ENCODE data around the gene TSHZ1.
"Not testable (repeated sequence)": the region's sequence is repeated elsewhere in the genome, so short reads cannot be mapped to it uniquely, and the experiment has no call there.

The TSHZ1 gene

DNA sequence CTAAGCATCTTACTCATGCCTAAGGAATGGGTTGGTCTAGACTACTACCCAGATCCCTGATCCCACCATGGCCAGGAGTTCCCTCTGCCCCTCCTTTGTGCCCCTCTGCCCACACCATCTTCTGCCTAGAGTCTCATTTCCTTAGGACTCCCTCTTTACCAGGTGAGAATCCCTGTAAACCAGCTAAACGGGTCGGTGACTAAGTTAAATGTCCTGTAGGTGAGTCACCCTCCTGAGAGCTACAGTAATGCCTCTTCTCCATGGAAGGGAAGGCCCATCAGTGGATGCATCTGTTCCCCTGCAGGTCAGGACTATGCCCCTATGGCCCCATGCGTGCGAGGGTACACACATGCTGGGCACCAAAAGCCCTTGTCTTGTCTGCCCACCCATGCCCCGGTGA lies 27.1 kb upstream of the TSHZ1 start:
- DNase-seq = no peak

GRCh38 chr18:75183973-75184493 lies 26.6 kb upstream of the TSHZ1 start:
- DNase-seq = no peak

GRCh38 chr18:75185460-75185859 lies 25.1 kb upstream of the TSHZ1 start:
- no peak for DNase-seq

DNA sequence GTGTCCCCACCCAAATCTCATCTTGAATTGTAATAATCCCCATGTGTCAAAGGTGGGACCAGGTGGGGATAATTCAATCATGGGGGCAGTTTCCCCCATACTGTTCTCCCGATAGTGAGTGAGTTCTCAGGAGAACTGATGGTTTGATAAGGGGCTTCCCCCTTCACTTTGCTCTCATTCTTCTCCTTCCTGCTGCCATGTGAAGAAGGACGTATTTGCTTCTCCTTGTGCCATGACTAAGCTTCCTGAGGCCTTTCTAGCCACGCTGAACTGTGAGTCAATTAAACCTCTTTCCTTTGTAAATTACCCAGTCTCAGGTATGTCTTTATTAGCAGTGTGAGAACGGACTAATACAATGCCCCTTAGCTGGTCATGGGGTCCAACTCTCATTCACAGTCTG lies 22.9 kb upstream of the TSHZ1 start:
- not testable (repeated sequence) for DNase-seq

- no peak for DNase-seq
Observed at GRCh38 chr18:75189696-75190095, 20.9 kb upstream of the TSHZ1 start.

DNA sequence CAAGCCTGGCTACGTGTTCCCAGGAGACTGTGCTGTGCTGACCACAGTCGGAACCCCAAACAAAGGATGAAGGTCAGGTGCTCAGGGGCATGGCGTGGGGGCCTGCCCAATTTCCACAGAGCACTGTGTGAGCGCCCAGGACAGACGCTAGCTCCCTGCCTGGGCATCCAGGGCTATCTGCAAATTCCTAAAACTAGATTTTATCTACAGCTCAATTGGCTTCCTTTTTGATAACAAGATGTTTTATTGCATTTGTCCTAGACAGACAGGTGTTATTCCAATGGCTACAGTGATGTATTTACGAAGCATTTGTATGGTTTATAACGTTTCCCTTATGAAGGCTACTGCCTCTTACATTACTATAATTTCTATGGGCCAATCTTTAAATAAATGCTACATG lies 17.7 kb upstream of the TSHZ1 start:
- DNase-seq = no peak

DNA sequence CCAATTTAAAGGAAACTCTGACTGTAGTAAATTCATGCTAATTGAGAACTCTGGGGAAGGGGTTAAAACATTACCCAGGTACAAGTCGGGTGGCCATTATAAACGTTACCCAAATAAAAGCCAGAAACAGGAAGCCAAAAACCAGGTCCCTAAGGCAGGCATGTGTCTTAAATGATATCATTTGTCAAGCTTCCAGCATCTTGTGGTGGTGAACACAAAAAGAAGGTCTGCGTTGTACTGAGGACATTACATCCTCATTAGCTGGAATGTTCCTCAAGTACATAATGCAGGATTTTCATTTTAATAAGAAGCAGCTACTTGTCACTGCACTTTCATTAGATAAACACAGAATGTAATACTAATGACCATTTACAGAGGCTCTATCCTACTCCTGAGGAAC lies 12.6 kb upstream of the TSHZ1 start:
- DNase-seq = no peak

- DNase-seq = no peak
Observed at GRCh38 chr18:75199327-75199726, 11.3 kb upstream of the TSHZ1 start.

GRCh38 chr18:75200071-75200470 lies 10.5 kb upstream of the TSHZ1 start:
- DNase-seq = no peak

- DNase-seq = no peak
Observed at GRCh38 chr18:75200605-75201280, 9.9 kb upstream of the TSHZ1 start.

- no peak for DNase-seq
Observed at GRCh38 chr18:75201282-75202270, 9.0 kb upstream of the TSHZ1 start.

- no peak for DNase-seq
Observed at GRCh38 chr18:75202696-75203365, 7.8 kb upstream of the TSHZ1 start.

DNA sequence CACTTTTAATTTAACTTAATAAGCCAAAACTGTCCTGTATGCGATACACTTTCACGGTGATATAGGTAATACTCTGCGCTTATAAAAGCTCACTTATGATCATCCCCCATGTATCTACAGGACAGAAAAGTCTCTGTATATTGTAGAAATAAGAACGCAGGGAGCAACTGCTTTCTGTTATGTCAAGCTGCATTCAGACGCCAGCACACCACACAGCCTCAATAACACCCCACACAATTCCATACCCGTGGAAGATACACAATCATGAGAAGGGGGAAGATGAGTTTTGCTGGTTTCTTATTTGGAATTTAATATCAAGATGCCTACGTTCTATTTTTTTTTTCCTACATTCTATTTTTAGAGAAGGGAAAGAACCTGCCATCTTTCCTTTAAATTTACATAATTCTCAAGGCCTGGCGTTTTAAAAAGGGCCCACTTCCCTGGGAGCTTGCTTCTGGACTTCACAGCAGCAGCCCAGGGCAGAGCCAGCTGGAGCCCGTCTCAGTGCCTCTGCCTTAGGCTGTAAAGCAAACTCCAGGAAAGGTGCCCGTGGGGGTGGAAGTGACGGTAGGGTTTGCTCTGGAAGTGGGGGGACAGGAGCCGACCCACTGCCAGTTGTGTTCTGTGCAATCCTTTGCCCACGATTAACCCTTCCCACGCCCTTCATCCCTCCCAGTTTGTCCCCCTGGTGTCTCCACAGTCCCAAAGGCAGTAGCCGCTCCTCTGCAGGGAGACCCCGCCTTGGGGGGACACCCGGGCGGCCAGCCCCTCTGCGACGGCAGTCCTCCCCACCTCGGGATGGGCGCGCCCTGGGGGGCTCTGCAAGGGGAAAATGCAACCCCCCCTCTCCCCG lies 7.0 kb upstream of the TSHZ1 start:
- DNase-seq = no peak

GRCh38 chr18:75204269-75204731 lies 6.3 kb upstream of the TSHZ1 start:
- no peak for DNase-seq

DNA sequence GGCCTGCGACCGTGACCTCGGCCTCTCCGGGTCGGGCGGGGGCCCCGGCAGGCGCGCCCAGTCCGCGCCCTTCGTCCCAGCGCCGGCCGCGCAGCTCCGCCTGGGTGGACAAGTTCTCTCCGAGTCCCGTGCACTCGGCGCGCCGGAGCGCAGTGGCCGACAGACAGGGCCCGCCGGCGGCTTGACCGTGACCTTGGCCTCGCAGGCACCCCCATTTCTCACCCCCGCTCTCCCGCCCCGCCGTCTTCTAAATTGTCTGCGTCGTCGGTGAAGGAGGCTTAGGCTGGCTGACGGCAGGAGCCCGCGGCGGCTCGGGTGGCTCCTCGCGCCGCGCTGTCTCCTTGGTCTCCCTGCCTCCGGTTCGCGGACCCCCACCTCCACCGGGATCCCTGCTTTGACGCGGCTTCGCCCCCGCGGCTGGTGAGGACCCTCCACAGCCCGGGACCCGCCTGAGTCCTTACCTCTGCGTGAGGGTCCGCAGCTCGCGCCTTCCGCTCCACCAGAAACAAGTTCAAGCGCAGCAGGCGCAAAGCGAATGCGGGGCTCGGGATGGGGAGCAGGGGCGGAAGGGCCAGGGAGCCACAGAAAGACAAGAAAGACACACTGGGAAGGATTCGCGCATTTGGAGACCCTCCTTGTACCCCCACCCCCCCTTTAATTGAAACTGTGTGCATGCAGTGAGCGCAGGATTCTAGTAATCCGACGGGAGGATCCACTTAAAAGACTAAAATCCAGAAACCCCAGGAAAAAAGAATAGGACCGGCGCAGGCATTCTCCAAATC lies 5.7 kb upstream of the TSHZ1 start:
- no peak for DNase-seq

DNA sequence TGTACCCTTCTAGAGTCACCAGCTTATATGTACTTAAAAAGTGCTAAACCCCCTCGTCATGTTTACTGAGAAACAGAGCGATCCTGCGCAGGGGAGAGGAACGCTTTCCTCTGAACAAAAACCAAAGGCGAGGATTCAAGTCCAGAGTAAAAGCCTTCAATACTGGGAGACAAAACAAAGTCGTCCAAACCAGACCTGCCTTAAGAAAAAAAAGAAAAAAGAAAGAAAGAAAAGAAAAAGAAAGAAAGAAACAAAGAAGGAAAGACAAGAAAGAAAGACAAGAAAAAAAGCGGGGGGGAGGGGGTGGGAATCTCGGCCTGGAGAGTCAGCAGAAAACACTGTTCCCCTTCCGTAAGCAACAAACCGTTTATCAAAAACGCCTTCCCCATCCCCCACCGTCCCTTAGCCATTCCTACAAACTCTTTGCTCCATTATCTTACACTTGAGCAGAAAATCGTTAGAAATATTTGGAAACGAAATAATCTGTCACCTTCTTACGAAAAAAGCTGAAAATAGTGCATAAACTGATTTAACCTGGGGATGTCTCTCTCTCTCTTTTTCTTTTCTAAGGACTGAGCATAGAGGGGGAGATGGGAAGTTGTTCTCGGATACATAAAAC lies 5.0 kb upstream of the TSHZ1 start:
- no peak for DNase-seq

DNA sequence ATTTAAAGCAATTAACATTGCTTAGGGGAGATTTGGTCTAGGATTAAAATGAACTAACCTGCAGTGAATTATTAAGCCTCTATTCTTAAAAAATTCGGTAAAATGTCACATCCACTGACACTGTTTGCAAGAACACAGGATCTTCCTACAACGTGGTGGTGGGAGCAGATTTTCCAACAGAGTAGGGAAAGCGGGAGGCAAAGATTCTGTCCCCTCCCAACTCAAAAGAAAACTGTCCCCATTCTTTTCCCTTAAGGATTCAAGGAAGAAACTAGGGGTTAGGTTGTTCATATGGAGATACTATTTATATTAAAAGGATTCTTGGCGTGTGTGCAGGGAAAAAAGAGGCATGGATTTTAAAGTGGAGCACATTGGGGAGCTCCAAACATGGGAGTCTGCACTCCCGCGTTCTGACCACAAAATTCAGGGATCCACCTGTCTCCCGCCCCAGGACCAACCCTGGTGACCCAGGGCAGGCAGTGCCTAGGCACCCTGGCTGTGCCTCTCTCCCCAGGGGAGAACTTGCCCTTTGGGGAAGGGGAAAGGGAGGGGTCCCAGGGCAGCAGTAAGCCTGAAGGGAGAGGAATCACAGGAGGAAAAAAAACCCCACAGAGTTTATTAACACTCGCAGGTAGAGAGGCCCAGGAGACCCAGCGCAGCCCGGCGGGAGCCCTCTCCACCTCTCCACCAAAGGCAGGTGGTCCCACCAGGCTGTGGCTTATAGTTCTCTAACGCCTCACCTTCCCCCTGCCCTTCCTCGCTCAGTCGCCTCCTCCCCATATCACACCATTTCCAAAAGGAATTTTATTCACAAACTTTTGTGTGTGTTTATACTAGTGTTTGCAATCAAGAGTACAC lies 3.9 kb upstream of the TSHZ1 start:
- DNase-seq = no peak

- peak; percentile 51 for DNase-seq
Observed at GRCh38 chr18:75207310-75208154, 3.1 kb upstream of the TSHZ1 start.

Data from NCI-H510A treated with DMSO at 0.1 percent for 48 hours (cell line).